ENCODE data around the gene SLC35B3.
"Not testable (repeated sequence)": the region's sequence is repeated elsewhere in the genome, so short reads cannot be mapped to it uniquely, and the experiment has no call there.

The SLC35B3 gene

GRCh38 chr6:8446391-8446790 is 11.0 kb upstream of the SLC35B3 start:
- no peaks in the 10 kb centered on the region for H4K20me1 ChIP-seq (ENCODE audit: insufficient read depth, low read length)
- no peak overlapping the region for H3K4me3 ChIP-seq (ENCODE audit: low read length)
- H3K27me3 ChIP-seq (ENCODE audit: low read depth, low read length), result no peaks in the 10 kb centered on the region
- no peaks in the 10 kb centered on the region for H3K4me1 ChIP-seq (ENCODE audit: low read length)
- H3K79me2 ChIP-seq (ENCODE audit: low read length), result no peaks in the 10 kb centered on the region
- TF ChIP-seq CTCF (IDR thresholded peaks at IDR 0.05; ENCODE audit: low read depth, low read length) (no peak), EZH2phosphoT487 (IDR thresholded peaks at IDR 0.05; ENCODE audit: low read depth) (no peak)
- H2AFZ ChIP-seq (ENCODE audit: low read depth, low read length), result no peak overlapping the region
- no peaks in the 10 kb centered on the region for H3K9me3 ChIP-seq (ENCODE audit: insufficient read depth, low read length)
- H3K27ac ChIP-seq (ENCODE audit: low read length), result no peak overlapping the region
- no peaks in the 10 kb centered on the region for H3K36me3 ChIP-seq (replicated peaks; ENCODE audit: low read depth, low read length)
- H3K4me2 ChIP-seq (ENCODE audit: low read length), result no peak overlapping the region
- H3K9ac ChIP-seq (ENCODE audit: low read length), result no peak overlapping the region

GRCh38 chr6:8445930-8446329 is 10.6 kb upstream of the SLC35B3 start:
- not testable (repeated sequence) for H3K79me2 ChIP-seq (ENCODE audit: low read length); H3K9me3 ChIP-seq (ENCODE audit: insufficient read depth, low read length); H3K27me3 ChIP-seq (ENCODE audit: low read depth, low read length); H3K4me3 ChIP-seq (ENCODE audit: low read length); H3K36me3 ChIP-seq (replicated peaks; ENCODE audit: low read depth, low read length); H3K9ac ChIP-seq (ENCODE audit: low read length); H4K20me1 ChIP-seq (ENCODE audit: insufficient read depth, low read length); H3K27ac ChIP-seq (ENCODE audit: low read length); H3K4me1 ChIP-seq (ENCODE audit: low read length); H2AFZ ChIP-seq (ENCODE audit: low read depth, low read length); H3K4me2 ChIP-seq (ENCODE audit: low read length)

- Histone ChIP-seq H3K4me3 (ENCODE audit: low read length) (no peak overlapping the region), H3K36me3 (replicated peaks; ENCODE audit: low read depth, low read length) (no peaks in the 10 kb centered on the region), H3K27ac (ENCODE audit: low read length) (no peak overlapping the region), H3K4me2 (ENCODE audit: low read length) (no peak overlapping the region), H3K9me3 (ENCODE audit: insufficient read depth, low read length) (no peaks in the 10 kb centered on the region), H2AFZ (ENCODE audit: low read depth, low read length) (no peak overlapping the region), H3K79me2 (ENCODE audit: low read length) (no peaks in the 10 kb centered on the region), H3K9ac (ENCODE audit: low read length) (no peak overlapping the region), H3K27me3 (ENCODE audit: low read depth, low read length) (no peaks in the 10 kb centered on the region), H4K20me1 (ENCODE audit: insufficient read depth, low read length) (no peaks in the 10 kb centered on the region), H3K4me1 (ENCODE audit: low read length) (0 out of 2 replicates have a peak, but pooled peaks cover under 1% of the 10 kb centered on the region)
- TF ChIP-seq EZH2phosphoT487 (IDR thresholded peaks at IDR 0.05; ENCODE audit: low read depth) (no peak), CTCF (IDR thresholded peaks at IDR 0.05; ENCODE audit: low read depth, low read length) (no peak)
Measured at GRCh38 chr6:8442150-8442549, 6.8 kb upstream of the SLC35B3 start.

- Histone ChIP-seq H3K79me2 (ENCODE audit: low read length) (no peaks in the 10 kb centered on the region), H3K27ac (ENCODE audit: low read length) (no peak overlapping the region), H2AFZ (ENCODE audit: low read depth, low read length) (no peak overlapping the region), H3K4me1 (ENCODE audit: low read length) (0 out of 2 replicates have a peak, but pooled peaks cover 3% of the 10 kb centered on the region), H3K4me2 (ENCODE audit: low read length) (no peak overlapping the region), H3K9me3 (ENCODE audit: insufficient read depth, low read length) (no peaks in the 10 kb centered on the region), H3K9ac (ENCODE audit: low read length) (no peak overlapping the region), H3K27me3 (ENCODE audit: low read depth, low read length) (no peaks in the 10 kb centered on the region), H3K36me3 (replicated peaks; ENCODE audit: low read depth, low read length) (no peaks in the 10 kb centered on the region), H4K20me1 (ENCODE audit: insufficient read depth, low read length) (no peaks in the 10 kb centered on the region), H3K4me3 (ENCODE audit: low read length) (no peak overlapping the region)
- TF ChIP-seq EZH2phosphoT487 (IDR thresholded peaks at IDR 0.05; ENCODE audit: low read depth) (no peak), CTCF (IDR thresholded peaks at IDR 0.05; ENCODE audit: low read depth, low read length) (no peak)
Measured at GRCh38 chr6:8441452-8441851, 6.1 kb upstream of the SLC35B3 start.

Data from OCI-LY3 (cell line).